LNCAP (cell line): ENCODE results near the gene GNG2.

Experiments used
- TF ChIP-seq, protein P1 (sequence below): fragments of 450-650 bp; IDR thresholded peaks from 2 replicates; pipeline ENCODE4 v1.5.1; 2017; ENCODE audit warnings: mild to moderate bottlenecking

Gene GNG2

DNA sequence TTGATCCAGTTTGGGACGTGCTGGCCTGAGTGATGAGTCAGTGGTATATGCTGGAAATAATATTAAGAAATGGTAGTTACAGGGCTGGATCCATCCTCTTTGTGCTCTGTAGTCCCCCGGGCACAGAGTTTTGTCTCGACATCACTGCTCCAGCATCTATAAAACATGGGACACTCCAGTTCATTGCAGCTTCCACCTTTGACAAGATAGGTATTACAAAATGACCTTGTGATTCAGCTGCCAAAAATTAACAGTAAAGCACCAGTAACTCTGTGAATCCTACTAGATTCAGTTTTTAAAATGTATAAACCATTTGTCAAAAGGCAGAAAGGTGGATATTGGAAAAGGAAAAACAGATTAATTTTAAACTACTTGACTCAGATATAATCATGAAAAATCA is 14.6 kb upstream of the GNG2 start:
- TF ChIP-seq, protein P1, sequence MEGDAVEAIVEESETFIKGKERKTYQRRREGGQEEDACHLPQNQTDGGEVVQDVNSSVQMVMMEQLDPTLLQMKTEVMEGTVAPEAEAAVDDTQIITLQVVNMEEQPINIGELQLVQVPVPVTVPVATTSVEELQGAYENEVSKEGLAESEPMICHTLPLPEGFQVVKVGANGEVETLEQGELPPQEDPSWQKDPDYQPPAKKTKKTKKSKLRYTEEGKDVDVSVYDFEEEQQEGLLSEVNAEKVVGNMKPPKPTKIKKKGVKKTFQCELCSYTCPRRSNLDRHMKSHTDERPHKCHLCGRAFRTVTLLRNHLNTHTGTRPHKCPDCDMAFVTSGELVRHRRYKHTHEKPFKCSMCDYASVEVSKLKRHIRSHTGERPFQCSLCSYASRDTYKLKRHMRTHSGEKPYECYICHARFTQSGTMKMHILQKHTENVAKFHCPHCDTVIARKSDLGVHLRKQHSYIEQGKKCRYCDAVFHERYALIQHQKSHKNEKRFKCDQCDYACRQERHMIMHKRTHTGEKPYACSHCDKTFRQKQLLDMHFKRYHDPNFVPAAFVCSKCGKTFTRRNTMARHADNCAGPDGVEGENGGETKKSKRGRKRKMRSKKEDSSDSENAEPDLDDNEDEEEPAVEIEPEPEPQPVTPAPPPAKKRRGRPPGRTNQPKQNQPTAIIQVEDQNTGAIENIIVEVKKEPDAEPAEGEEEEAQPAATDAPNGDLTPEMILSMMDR = no peak

DNA sequence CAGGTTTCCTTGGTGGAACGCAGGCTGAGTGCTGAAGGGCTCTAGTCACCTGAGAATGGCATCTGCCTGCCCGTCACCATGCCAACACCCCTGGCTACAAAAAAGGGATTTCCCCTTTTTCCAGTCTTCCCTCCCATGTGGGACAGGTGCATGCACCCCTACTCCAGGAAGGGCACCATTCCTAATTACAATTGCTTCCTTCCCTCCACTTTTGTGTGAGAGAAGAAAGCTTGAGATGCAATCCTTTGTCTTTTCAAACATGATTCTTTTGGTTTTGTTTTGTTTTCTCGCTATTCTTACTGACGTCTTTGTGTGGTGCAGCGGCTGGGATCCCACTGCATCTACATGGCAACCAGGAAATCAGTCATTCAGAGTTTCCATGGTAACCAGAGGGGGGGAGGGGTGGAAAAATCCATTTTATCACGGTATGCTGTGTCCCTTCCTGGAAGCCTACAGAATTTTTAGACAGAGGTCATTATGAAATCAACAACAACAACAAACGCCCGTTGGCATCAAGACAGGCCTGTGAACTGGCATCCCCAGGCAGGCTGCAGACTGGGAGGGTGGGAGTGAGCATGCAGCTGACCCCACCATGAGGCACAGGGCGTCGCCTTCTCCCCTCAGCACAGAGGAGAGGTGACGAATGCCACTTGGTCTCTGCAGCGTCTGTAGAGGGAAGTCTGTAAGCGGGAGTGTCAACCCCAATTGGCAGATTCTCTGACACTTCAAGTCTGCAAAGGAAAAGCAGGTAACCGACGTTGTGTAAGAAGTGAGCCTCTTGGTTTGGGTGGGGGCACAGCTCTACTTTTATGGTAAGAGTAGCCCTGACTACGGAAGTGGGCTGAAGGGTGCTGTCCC is 13.6 kb upstream of the GNG2 start:
- TF ChIP-seq, protein P1 = no peak

DNA sequence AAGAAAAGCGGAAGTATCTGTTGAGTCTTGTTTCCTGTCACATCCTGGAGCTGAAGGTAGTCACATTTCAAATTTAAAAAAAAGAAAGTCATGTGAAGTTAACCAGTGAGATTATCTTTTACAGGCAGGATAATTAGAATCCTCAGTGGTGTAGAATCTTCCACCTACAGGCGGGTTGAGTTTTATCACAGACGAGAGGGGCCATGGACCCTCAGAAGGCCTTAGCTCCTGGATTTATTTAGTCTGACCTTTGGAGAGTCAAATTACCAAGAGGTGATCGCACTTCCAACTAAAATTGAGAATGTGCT is 13.0 kb upstream of the GNG2 start:
- TF ChIP-seq, protein P1 = no peak

DNA sequence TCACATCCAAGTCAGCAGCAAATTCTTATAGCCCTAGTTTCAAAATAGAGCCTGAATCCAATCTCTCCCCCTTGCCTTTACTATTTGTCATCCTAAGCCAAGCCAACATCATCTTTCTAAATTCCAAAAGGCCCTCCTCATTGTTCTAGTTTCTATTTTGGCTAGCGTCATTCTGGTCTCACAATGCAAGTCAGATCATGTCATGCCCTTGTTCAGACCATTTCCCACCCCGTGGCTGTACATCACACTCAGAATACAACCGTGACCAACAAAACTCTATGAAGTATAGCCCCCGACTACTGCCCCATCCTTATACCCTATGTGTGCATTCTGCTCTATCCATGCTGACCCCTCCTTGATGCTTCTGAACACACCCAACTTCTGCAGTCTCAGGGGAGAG is 12.3 kb upstream of the GNG2 start:
- TF ChIP-seq, protein P1 = no peak

DNA sequence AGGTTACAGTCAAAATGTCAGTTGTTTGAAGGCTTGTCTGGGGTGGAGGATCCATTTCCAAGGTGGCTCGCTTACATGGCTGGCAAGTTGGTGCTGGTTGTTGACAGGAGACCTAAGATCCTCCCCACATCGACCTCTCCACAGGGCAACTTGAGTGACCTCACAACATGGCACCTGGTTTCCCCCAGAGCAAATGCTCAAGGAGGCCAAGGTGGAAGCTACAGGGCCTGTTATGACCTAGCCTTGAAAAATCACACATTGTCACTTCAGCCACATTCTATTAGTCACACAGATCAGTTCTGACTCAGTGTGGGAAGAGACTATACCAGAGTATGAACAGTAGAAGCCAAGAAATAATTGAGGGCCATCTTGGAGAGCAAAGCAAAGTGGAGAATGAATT is 11.3 kb upstream of the GNG2 start:
- TF ChIP-seq, protein P1 = no peak

DNA sequence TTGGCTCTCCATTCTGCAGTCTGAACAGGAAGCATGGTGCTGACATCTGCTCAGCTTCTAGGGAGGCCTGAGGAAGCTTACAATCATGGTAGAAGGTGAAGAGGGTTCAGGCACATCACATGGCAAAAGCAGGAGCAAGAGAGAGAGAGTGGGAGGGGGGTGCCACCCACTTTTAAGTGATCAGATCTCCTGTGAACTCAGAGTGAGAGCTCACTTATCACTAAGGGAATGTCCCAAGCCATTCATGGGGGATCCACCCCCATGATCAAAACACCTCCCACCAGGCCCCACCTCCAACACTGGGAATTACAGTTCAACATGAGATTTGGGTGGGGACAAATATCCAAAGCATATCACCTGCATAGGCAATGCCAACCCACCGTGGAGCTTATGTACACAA is 9.8 kb upstream of the GNG2 start:
- TF ChIP-seq, protein P1 = no peak

DNA sequence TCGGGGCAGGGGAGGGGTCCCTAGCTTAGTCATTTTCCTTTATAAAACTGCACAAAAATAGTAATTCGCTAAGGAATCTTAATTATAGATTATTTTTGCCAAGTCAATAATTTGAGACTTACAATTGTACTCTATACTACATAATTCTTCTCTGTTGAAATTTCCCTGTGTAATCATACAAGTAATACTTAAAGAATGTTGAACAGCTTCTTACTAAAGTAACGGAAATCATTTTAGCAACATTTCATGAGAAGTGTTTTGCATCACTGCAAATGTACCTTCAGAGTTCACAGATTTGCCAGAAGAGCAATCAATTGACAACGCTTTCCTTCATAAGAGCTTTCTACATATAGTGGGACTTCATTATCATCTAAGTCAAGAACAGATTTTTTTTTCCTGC is 7.9 kb upstream of the GNG2 start:
- TF ChIP-seq, protein P1 = no peak

DNA sequence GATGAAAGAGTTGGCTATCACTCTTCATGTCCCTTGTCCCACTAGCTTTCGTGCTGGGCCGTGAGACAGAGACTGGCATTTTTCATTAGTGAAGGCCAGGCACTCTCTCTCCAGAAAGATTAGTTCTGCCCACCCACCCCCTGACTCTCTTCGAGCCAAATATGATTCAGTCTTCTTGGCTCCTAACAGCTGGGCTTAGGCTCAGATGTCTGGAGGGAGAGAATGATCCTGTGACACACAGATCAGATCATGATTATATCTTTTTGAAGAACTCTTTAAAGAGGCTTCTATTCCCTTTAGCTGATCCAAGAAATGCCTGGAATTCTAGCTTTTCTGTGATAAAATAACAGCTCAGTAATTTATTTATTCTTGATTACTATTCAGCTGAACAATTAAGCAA is 5.2 kb upstream of the GNG2 start:
- TF ChIP-seq, protein P1 = no peak
